Esophagus (tissue), 2 donors: ENCODE results near the gene ADAMTS18. TPM values are rescaled to one million over a fixed set of nuclear protein-coding genes. Genes with fewer than 3 reads are reported as not detected.

ENCODE experiments used
- H3K27ac ChIP-seq, 2 donors: one replicate each; pipeline ENCODE4 v1.5.1; 2013; ENCODE audit warnings: low read depth in 2 of 2, mild to moderate bottlenecking in 2 of 2, inconsistent platforms in 1 of 2, low read length in 1 of 2, moderate library complexity in 1 of 2
- H3K27me3 ChIP-seq, 2 donors: one replicate each; pipeline ENCODE4 v1.6.1; 2013; ENCODE audit warnings: low read length in 2 of 2, control low read depth in 1 of 2, mild to moderate bottlenecking in 1 of 2; ENCODE audit not compliant: insufficient read depth in 2 of 2, control insufficient read depth in 1 of 2
- H3K36me3 ChIP-seq, 2 donors: one replicate each; pipeline ENCODE4 v1.6.1; 2013; ENCODE audit warnings: low read length in 1 of 2; ENCODE audit not compliant: control insufficient read depth in 2 of 2, insufficient read depth in 2 of 2
- H3K4me1 ChIP-seq, 2 donors: one replicate each; pipeline ENCODE4 v1.6.1; 2013; ENCODE audit warnings: low read length in 1 of 2; ENCODE audit not compliant: control insufficient read depth in 2 of 2, insufficient read depth in 2 of 2
- H3K4me3 ChIP-seq, 2 donors: one replicate each; pipeline ENCODE4 v1.5.1; 2013; ENCODE audit warnings: low read length in 2 of 2, mild to moderate bottlenecking in 2 of 2, low read depth in 1 of 2, moderate library complexity in 1 of 2
- H3K9me3 ChIP-seq, 2 donors: one replicate each; pipeline ENCODE4 v1.6.1; 2013; ENCODE audit warnings: mild to moderate bottlenecking in 2 of 2, low read depth in 1 of 2, low read length in 1 of 2, moderate library complexity in 1 of 2; ENCODE audit not compliant: control insufficient read depth in 2 of 2, insufficient read depth in 1 of 2
- WGBS, 2 donors: extraction: QIAGEN DNeasy Blood & Tissue Kit; methylation state at CpG; one replicate each; pipeline ENCODE4 v1.1.7; 2013; 5-methylcytosine and 5-hydroxymethylcytosine counted together
- polyA plus RNA-seq, 2 donors: library from polyadenylated mRNA; stranded (reverse); fragments of 200-250 nt; gene quantifications; one replicate each; pipeline ENCODE4 v1.2.3, GENCODE V29; 2013
- donor health status: healthy with polysubstance abuse.
- donor health status: Bipolar disorder and iron deficiency.

Gene ADAMTS18
- polyA plus RNA-seq, 2 donors: under 0.01 to 0.02 TPM

- 9 to 18% methylated on average over 3 of the region's 3 CpGs for WGBS, 2 donors
- H3K27me3 ChIP-seq: peaks cover 10 to 13% of the 10 kb centered on the region in 2 donors
- H3K36me3 ChIP-seq: no peaks in the 10 kb centered on the region
Measured at GRCh38 chr16:77439106-77439505, 4.3 kb upstream of the ADAMTS18 start.

GRCh38 chr16:77437859-77438258, 3.0 kb upstream of the ADAMTS18 start:
- Histone ChIP-seq H3K27me3 (peaks cover 10 to 18% of the 10 kb centered on the region in 2 donors), H3K4me3 (no peak overlapping the region)
- WGBS, 2 donors: 40 to 49% methylated on average over 2 of the region's 2 CpGs

More at GRCh38 chr16:77439106-77439505, 4.3 kb upstream of the ADAMTS18 start:
- Histone ChIP-seq H3K27ac (no peak overlapping the region), H3K4me3 (no peak overlapping the region), H3K9me3 (peaks cover 0 to 2% of the 10 kb centered on the region in 2 donors), H3K4me1 (peaks cover 0 to 2% of the 10 kb centered on the region in 2 donors)

GRCh38 chr16:77435272-77435820, 512 bp upstream of the ADAMTS18 start:
- H3K4me3 ChIP-seq: no peak overlapping the region
- peaks cover 0 to 3% of the 10 kb centered on the region in 2 donors for H3K4me1 ChIP-seq
- no peaks in the 10 kb centered on the region for H3K36me3 ChIP-seq
- peaks cover 10 to 18% of the 10 kb centered on the region in 2 donors for H3K27me3 ChIP-seq
- WGBS, 2 donors: 15 to 17% methylated on average over 20 of the region's 20 CpGs
- H3K9me3 ChIP-seq: peaks cover 0 to 2% of the 10 kb centered on the region in 2 donors
- H3K27ac ChIP-seq: no peak overlapping the region

More at GRCh38 chr16:77437859-77438258, 3.0 kb upstream of the ADAMTS18 start:
- peaks cover 0 to 2% of the 10 kb centered on the region in 2 donors for H3K9me3 ChIP-seq
- peaks cover 0 to 3% of the 10 kb centered on the region in 2 donors for H3K4me1 ChIP-seq
- H3K36me3 ChIP-seq: no peaks in the 10 kb centered on the region
- no peak overlapping the region for H3K27ac ChIP-seq

DNA sequence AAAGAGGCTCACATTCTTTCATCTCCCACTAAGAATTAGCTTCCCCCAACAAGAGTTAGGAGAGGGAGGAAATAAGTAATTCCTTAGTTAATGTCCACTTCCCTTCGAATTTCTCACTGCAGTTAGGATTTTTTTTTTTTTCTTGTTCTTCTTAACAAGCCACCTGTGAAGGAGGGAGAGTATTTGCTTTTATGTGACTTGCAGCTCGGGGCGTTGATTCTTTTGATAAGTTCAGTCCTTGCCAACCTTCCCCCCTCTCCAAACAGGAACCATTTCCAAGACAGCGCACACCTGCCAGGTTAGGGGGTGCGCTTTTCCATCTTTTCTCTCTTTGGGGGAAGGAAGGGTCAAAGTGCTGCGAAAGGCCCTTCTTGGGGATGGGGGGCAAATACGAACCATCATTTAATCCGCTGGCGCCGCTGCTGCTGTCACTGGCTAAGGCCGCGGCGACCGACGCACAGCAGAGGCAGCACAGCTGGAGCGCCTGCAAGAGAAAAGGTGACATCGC, 758 bp downstream of the ADAMTS18 start:
- Histone ChIP-seq H3K36me3 (no peaks in the 10 kb centered on the region), H3K9me3 (peaks cover 0 to 2% of the 10 kb centered on the region in 2 donors), H3K4me3 (no peak overlapping the region), H3K4me1 (peaks cover 0 to 3% of the 10 kb centered on the region in 2 donors), H3K27me3 (peaks cover 10 to 18% of the 10 kb centered on the region in 2 donors), H3K27ac (no peak overlapping the region)
- WGBS, 2 donors: 4 to 5% methylated on average over 17 of the region's 17 CpGs

GRCh38 chr16:77433146-77433545, 1.7 kb downstream of the ADAMTS18 start:
- peaks cover 10 to 18% of the 10 kb centered on the region in 2 donors for H3K27me3 ChIP-seq
- H3K9me3 ChIP-seq: peaks cover 0 to 2% of the 10 kb centered on the region in 2 donors
- H3K4me1 ChIP-seq: peaks cover 0 to 3% of the 10 kb centered on the region in 2 donors
- WGBS, 2 donors: 31 to 44% methylated on average over 6 of the region's 6 CpGs
- H3K4me3 ChIP-seq: no peak overlapping the region
- H3K36me3 ChIP-seq: no peaks in the 10 kb centered on the region
- no peak overlapping the region for H3K27ac ChIP-seq

GRCh38 chr16:77432264-77432663, 2.6 kb downstream of the ADAMTS18 start:
- peaks cover 10 to 18% of the 10 kb centered on the region in 2 donors for H3K27me3 ChIP-seq
- no peak overlapping the region for H3K4me3 ChIP-seq
- no peak overlapping the region for H3K27ac ChIP-seq

GRCh38 chr16:77430787-77431585, 3.8 kb downstream of the ADAMTS18 start:
- WGBS, 2 donors: 71 to 76% methylated on average over 17 of the region's 17 CpGs
- H3K27ac ChIP-seq: no peak overlapping the region
- no peaks in the 10 kb centered on the region for H3K36me3 ChIP-seq
- peaks cover 0 to 2% of the 10 kb centered on the region in 2 donors for H3K9me3 ChIP-seq
- no peak overlapping the region for H3K4me3 ChIP-seq
- H3K4me1 ChIP-seq: peaks cover 0 to 3% of the 10 kb centered on the region in 2 donors
- peaks cover 10 to 18% of the 10 kb centered on the region in 2 donors for H3K27me3 ChIP-seq

More at GRCh38 chr16:77432264-77432663, 2.6 kb downstream of the ADAMTS18 start:
- Histone ChIP-seq H3K4me1 (peaks cover 0 to 3% of the 10 kb centered on the region in 2 donors), H3K36me3 (no peaks in the 10 kb centered on the region), H3K9me3 (peaks cover 0 to 2% of the 10 kb centered on the region in 2 donors)

DNA sequence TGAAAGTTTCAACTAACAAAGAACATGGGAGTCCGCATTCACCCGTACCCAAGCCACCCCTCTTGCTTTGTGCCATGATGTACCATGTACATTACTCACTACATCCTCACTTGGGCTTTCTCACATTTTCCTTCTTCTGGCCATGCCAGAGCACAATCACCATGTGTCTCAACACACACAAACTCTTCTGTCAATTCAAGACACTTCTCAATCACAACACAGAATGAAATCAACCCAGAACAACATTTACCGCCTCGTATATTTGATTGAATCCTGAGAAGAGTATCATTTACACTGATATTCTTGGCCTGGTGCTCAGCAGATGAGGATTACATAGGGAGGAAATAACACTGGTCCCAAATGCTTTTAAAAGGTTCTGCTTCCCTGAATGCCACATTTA, 4.5 kb downstream of the ADAMTS18 start:
- H3K4me1 ChIP-seq: peaks cover 0 to 3% of the 10 kb centered on the region in 2 donors
- no peak overlapping the region for H3K27ac ChIP-seq
- H3K9me3 ChIP-seq: peaks cover 0 to 2% of the 10 kb centered on the region in 2 donors
- no peaks in the 10 kb centered on the region for H3K36me3 ChIP-seq
- H3K27me3 ChIP-seq: peaks cover 6 to 16% of the 10 kb centered on the region in 2 donors
- H3K4me3 ChIP-seq: no peak overlapping the region
- WGBS, 2 donors: 94 to 98% methylated on average over 4 of the region's 4 CpGs

DNA sequence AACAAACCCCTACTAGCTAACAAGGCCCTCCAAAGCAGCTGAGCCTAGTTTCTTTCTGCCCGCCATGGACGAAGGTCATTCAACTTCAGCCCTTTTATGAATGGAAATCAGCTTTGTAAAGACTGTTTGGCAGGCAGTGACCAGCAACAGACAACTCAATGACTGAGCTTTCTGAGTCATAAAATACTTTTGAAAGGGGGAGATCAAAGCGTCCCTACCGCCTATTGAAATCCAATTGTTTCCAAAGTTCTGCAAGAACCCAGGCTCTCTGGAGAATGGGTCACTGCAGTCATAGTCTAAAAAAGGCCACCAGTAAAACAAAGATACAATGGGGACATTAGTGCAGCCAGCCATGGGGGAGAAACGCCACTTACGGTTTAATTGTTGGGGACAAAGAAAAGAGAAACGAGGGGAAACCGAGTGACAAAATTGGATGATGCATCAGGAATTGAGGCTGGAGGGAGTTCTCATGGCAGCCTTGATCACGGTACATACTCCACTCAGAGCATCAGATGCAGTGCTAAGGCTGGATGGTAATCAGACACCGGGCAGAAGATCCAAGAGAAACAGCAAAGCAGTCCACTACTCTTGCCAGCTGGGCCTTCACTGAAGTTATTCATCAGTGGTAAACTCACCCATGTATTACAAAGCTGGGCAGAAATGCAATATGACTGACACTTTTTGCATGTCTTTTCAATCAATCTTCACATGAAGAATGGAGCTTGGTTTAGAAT, 9.8 kb downstream of the ADAMTS18 start:
- H3K4me1 ChIP-seq: no peaks in the 10 kb centered on the region
- no peaks in the 10 kb centered on the region for H3K9me3 ChIP-seq
- H3K36me3 ChIP-seq: no peaks in the 10 kb centered on the region
- H3K4me3 ChIP-seq: no peak overlapping the region
- H3K27me3 ChIP-seq: no peaks in the 10 kb centered on the region
- WGBS, 2 donors: 79 to 84% methylated on average over 10 of the region's 10 CpGs
- no peak overlapping the region for H3K27ac ChIP-seq
